Mucosa of stomach (tissue), 1 donor: Measurements from ENCODE around the gene FAM180A.
A peak's percentile ranks its signal among the peaks of the same experiment; 100 is the strongest.
"Not testable (repeated sequence)": the region's sequence is repeated elsewhere in the genome, so short reads cannot be mapped to it uniquely, and the experiment has no call there.

ENCODE experiments used
- H3K27me3 ChIP-seq: one replicate; pipeline ENCODE4 v1.7.0; 2013; ENCODE audit warnings: mild to moderate bottlenecking, low read length; ENCODE audit not compliant: control insufficient read depth, insufficient read depth
- H3K36me3 ChIP-seq: one replicate; pipeline ENCODE4 v1.7.0; 2013; ENCODE audit warnings: low read length; ENCODE audit not compliant: control insufficient read depth, insufficient read depth
- H3K4me1 ChIP-seq: one replicate; pipeline ENCODE4 v1.7.0; 2013; ENCODE audit warnings: mild to moderate bottlenecking, low read length; ENCODE audit not compliant: control insufficient read depth, insufficient read depth
- H3K4me3 ChIP-seq: one replicate; pipeline ENCODE4 v1.7.0; 2013; ENCODE audit warnings: low read length
- H3K9ac ChIP-seq: one replicate; pipeline ENCODE4 v1.7.0; 2013; ENCODE audit warnings: mild to moderate bottlenecking, low read length, moderate library complexity
- H3K9me3 ChIP-seq: one replicate; pipeline ENCODE4 v1.7.0; 2013; ENCODE audit warnings: mild to moderate bottlenecking, low read length, moderate library complexity; ENCODE audit not compliant: control insufficient read depth
- donor health status: Pancreatic carcinoma.

FAM180A gene

GRCh38 chr7:135784013-135784412 lies 35.4 kb upstream of the FAM180A start:
- H3K27me3 ChIP-seq, result no peaks in the 10 kb centered on the region
- no peak overlapping the region for H3K4me3 ChIP-seq
- H3K9me3 ChIP-seq, result no peaks in the 10 kb centered on the region
- no peaks in the 10 kb centered on the region for H3K36me3 ChIP-seq
- no peak overlapping the region for H3K9ac ChIP-seq
- H3K4me1 ChIP-seq, result no peaks in the 10 kb centered on the region

DNA sequence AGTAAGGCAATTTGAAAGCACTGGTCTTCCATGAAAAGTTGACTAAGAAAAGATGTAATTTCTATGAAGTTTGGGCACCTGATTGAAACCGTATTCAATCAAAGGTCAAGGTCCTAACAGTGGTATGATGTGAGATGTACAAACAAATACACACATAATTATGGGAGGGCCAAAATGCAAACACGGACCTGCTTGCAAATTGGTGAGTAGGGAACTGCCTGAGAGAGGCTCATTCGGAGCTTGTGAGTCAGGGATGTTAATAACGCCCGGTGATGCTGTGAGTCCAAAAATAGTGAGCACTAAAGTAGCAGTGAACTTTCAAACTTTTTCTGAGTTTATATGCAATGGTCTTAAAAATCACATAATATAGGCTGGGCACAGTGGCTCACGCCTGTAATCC lies 34.2 kb upstream of the FAM180A start:
- Histone ChIP-seq H3K9ac (no peak overlapping the region), H3K4me1 (no peaks in the 10 kb centered on the region), H3K27me3 (no peaks in the 10 kb centered on the region), H3K9me3 (no peaks in the 10 kb centered on the region), H3K36me3 (no peaks in the 10 kb centered on the region), H3K4me3 (no peak overlapping the region)

DNA sequence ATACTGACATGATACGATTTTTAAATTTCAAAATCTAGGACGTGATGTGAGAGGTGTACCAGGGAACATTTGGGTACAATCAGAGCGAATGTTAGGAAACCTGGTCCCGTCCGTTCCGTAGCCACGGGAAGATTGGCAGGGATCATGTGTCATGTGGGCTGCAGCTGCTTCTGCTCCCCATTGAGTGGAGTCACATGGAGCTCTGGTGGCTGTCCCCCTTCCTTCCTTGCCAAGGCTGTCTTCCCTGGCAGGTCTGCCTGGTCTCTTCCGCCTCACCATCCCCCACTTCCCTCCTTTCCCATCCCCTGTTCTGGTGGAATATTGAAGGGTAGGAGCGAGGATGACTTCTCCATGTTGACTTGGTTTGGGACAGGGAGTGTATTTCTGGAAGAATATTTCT lies 33.8 kb upstream of the FAM180A start:
- no peak overlapping the region for H3K4me3 ChIP-seq
- H3K9me3 ChIP-seq, result no peaks in the 10 kb centered on the region
- H3K4me1 ChIP-seq, result no peaks in the 10 kb centered on the region
- H3K9ac ChIP-seq, result no peak overlapping the region
- no peaks in the 10 kb centered on the region for H3K27me3 ChIP-seq
- H3K36me3 ChIP-seq, result no peaks in the 10 kb centered on the region

DNA sequence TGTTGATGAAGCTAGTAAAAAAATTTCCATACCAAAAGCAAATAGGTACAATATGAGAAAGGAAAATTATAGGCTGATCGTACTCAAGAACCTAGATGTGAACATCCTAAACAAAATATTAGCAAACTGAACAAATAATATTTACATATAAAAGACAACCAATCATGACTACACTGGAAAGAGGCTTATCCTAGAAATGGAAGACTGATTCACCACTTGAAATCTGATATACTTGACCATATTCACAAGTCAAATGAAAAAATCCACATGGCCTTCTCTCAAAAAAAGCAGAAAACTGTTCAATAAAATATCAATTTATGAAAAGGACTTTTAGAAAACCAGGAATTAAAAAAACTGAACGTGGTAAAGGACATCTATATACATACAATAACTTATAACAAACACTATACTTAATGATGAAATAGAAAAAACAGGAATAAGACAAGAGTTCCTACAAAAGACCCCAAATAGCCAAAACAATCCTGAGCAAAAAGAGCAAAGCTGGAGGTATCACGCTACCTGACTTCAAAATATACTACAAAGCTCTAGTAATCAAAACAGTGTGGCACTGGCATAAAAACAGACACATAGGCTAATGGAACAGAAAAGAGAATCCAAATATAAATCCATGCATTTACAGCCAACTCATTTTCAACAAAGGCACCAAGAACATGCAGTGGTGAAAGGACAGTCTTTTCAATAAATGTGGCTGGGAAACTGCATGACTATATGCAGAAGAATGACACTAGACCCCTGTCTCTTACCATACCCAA lies 29.2 kb upstream of the FAM180A start:
- Histone ChIP-seq H3K4me1 (peaks cover 23% of the 10 kb centered on the region), H3K36me3 (no peaks in the 10 kb centered on the region), H3K9me3 (no peaks in the 10 kb centered on the region), H3K4me3 (no peak overlapping the region), H3K9ac (no peak overlapping the region), H3K27me3 (no peaks in the 10 kb centered on the region)

- not testable (repeated sequence) for H3K4me3 ChIP-seq, H3K9me3 ChIP-seq, H3K27me3 ChIP-seq, H3K36me3 ChIP-seq, H3K9ac ChIP-seq
- H3K4me1 ChIP-seq, result peaks cover 27% of the 10 kb centered on the region
Observed at GRCh38 chr7:135775915-135776314, 27.3 kb upstream of the FAM180A start.

DNA sequence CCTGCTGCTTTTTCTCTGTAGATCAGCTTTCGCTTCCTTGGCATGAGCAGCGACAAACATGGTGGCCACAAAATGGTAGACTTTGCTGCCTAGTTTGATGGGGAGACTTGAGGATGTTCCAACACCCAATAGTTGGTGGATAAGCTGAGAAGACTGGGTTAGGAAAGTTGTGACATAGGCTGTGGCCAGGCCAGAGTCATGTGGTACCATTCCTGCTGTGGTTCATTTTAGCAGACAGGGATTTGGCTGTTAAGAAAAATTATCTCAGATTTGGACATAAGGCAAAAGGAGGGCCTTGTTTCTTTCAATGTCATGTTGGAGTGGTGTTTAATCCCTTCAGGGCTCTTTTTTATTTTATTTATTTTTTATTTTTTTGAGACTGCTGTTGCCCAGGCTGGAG lies 26.6 kb upstream of the FAM180A start:
- peaks cover 27% of the 10 kb centered on the region for H3K4me1 ChIP-seq
- no peak overlapping the region for H3K4me3 ChIP-seq
- H3K9me3 ChIP-seq, result no peaks in the 10 kb centered on the region
- H3K27me3 ChIP-seq, result no peaks in the 10 kb centered on the region
- no peaks in the 10 kb centered on the region for H3K36me3 ChIP-seq
- no peak overlapping the region for H3K9ac ChIP-seq

DNA sequence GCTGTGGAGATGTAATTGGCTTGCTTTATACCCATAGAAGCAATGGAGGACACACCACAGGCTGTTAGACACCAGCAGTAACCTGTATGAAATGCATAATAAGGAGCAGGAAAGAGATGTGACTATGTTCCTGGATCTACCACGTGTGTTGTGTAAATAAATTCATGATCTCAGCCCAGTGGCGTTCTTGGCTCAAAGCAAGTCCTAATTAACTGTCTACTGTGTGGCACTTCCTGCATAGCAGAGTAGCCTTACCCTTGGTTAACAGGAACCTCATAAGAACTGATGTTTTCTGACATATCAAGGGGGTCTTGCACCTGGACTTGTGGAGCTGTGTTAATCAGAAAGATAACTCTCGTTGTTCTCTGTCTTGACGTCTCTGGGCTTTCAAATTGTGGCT lies 25.7 kb upstream of the FAM180A start:
- Histone ChIP-seq H3K9me3 (no peaks in the 10 kb centered on the region), H3K27me3 (no peaks in the 10 kb centered on the region), H3K4me3 (no peak overlapping the region), H3K36me3 (no peaks in the 10 kb centered on the region), H3K9ac (peak overlapping the region; percentile 26), H3K4me1 (peaks cover 27% of the 10 kb centered on the region)

DNA sequence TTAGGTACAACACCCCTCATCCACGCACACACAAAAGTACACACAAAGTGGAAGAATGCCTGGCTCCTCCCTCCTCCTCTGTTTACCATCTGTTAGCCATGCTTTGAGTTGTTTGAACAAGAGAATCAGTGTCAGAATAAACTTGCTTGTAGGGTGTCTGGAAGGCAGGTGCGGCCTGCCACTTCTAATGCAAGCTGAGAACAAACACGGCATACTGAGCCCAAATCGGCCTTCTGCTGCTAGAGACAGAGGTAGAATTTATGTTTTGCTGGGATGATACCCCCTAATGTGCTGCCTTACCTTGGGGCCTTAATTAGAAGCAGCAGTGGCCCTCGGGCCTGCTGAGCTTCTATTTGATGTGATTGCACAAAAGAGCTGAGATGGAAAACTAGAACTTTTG lies 24.9 kb upstream of the FAM180A start:
- Histone ChIP-seq H3K36me3 (no peaks in the 10 kb centered on the region), H3K9me3 (no peaks in the 10 kb centered on the region), H3K4me1 (peaks cover 27% of the 10 kb centered on the region), H3K27me3 (no peaks in the 10 kb centered on the region), H3K9ac (peak overlapping the region; percentile 26), H3K4me3 (no peak overlapping the region)

- no peaks in the 10 kb centered on the region for H3K9me3 ChIP-seq
- no peak overlapping the region for H3K9ac ChIP-seq
- no peaks in the 10 kb centered on the region for H3K36me3 ChIP-seq
- H3K27me3 ChIP-seq, result no peaks in the 10 kb centered on the region
- no peak overlapping the region for H3K4me3 ChIP-seq
- peaks cover 27% of the 10 kb centered on the region for H3K4me1 ChIP-seq
Observed at GRCh38 chr7:135772639-135773222, 24.1 kb upstream of the FAM180A start.

GRCh38 chr7:135771961-135772638 lies 23.5 kb upstream of the FAM180A start:
- Histone ChIP-seq H3K4me1 (peaks cover 27% of the 10 kb centered on the region), H3K9me3 (no peaks in the 10 kb centered on the region), H3K4me3 (no peak overlapping the region), H3K36me3 (no peaks in the 10 kb centered on the region), H3K9ac (no peak overlapping the region), H3K27me3 (no peaks in the 10 kb centered on the region)

GRCh38 chr7:135771051-135771450 lies 22.4 kb upstream of the FAM180A start:
- Histone ChIP-seq H3K27me3 (no peaks in the 10 kb centered on the region), H3K4me3 (no peak overlapping the region), H3K4me1 (peaks cover 27% of the 10 kb centered on the region), H3K9me3 (no peaks in the 10 kb centered on the region), H3K9ac (no peak overlapping the region), H3K36me3 (no peaks in the 10 kb centered on the region)

DNA sequence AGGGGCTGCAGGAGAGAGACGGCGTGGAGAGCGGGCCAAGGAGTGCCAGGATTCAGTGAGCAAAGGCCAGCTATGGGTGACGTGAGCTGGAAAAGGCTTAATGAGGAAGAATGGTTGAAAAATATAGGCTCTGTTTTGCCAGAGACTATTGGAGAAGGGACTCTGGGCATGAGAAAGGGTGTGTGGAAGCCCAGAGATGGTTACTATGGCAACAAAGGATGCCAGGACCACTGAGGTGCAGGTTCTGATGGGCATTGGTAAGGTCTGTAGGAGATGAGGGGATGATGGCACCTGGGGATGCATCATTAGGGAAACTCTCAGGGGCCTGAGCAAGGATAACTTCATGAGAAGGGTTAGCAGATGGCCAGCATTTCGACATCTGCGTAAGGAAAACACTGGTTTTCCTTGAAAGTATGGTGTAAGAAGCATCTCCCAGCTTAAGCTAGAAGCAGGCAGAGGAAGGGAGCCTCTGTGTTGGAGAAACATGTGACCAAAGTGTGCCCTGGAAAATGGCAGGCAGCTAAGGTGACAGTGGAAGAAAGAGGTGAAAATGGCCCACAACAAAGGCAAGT lies 21.6 kb upstream of the FAM180A start:
- H3K4me1 ChIP-seq, result peaks cover 26% of the 10 kb centered on the region
- H3K4me3 ChIP-seq, result no peak overlapping the region
- H3K36me3 ChIP-seq, result no peaks in the 10 kb centered on the region
- H3K9me3 ChIP-seq, result no peaks in the 10 kb centered on the region
- H3K9ac ChIP-seq, result no peak overlapping the region
- no peaks in the 10 kb centered on the region for H3K27me3 ChIP-seq
